ENCODE results near the gene PGM2L1. TPM values are rescaled to one million over a fixed set of nuclear protein-coding genes. Genes with fewer than 3 reads are reported as not detected.

The PGM2L1 gene
- total RNA-seq, 3 donors from 2014 or later: 2.1 to 13.5 (median 6.6) TPM

- intact Hi-C loops (cut with DNase I; ENCODE audit: low total_unique reads): no loop called here
- Histone ChIP-seq H3K9me3 (no peaks in the 10 kb centered on the region), H3K27me3 (no peaks in the 10 kb centered on the region), H3K36me3 (no peaks in the 10 kb centered on the region), H3K4me1 (no peaks in the 10 kb centered on the region), H3K4me3 (no peak overlapping the region), H3K27ac (no peak overlapping the region)
- DNase-seq (ENCODE audit: low spot score in 2 of 2): no peak
- TF ChIP-seq POLR2AphosphoS5 (IDR thresholded peaks at IDR 0.05) (no peak), POLR2A (IDR thresholded peaks at IDR 0.05) (no peak), CTCF (IDR thresholded peaks at IDR 0.05) (no peak)
These were observed 110.1 kb downstream of the PGM2L1 start for GRCh38 chr11:74288161-74288560.

- H3K4me3 ChIP-seq: no peak overlapping the region
- H3K9me3 ChIP-seq: no peaks in the 10 kb centered on the region
- DNase-seq (ENCODE audit: low spot score in 2 of 2): no peak
- H3K27me3 ChIP-seq: no peaks in the 10 kb centered on the region
- no peaks in the 10 kb centered on the region for H3K36me3 ChIP-seq
- no peaks in the 10 kb centered on the region for H3K4me1 ChIP-seq
- intact Hi-C loops (cut with DNase I; ENCODE audit: low total_unique reads): no loop called here
- TF ChIP-seq POLR2AphosphoS5 (IDR thresholded peaks at IDR 0.05): no peak
- no peak for TF ChIP-seq POLR2A (IDR thresholded peaks at IDR 0.05)
- no peak for TF ChIP-seq CTCF (IDR thresholded peaks at IDR 0.05)
- H3K27ac ChIP-seq: no peak overlapping the region
These were observed 113.8 kb downstream of the PGM2L1 start for GRCh38 chr11:74284466-74284865.

GRCh38 chr11:74283580-74284180 is 114.6 kb downstream of the PGM2L1 start:
- no peak for DNase-seq (ENCODE audit: low spot score in 2 of 2)
- Histone ChIP-seq H3K27me3 (no peaks in the 10 kb centered on the region), H3K4me1 (no peaks in the 10 kb centered on the region), H3K27ac (no peak overlapping the region), H3K4me3 (no peak overlapping the region), H3K36me3 (no peaks in the 10 kb centered on the region), H3K9me3 (no peaks in the 10 kb centered on the region)
- TF ChIP-seq CTCF (IDR thresholded peaks at IDR 0.05) (no peak), POLR2AphosphoS5 (IDR thresholded peaks at IDR 0.05) (no peak), POLR2A (IDR thresholded peaks at IDR 0.05) (no peak)
- intact Hi-C loops (cut with DNase I; ENCODE audit: low total_unique reads): no loop called here

GRCh38 chr11:74282914-74283371 is 115.3 kb downstream of the PGM2L1 start:
- Histone ChIP-seq H3K4me1 (no peaks in the 10 kb centered on the region), H3K27me3 (no peaks in the 10 kb centered on the region), H3K27ac (no peak overlapping the region), H3K9me3 (no peaks in the 10 kb centered on the region), H3K4me3 (no peak overlapping the region), H3K36me3 (no peaks in the 10 kb centered on the region)
- no peak for TF ChIP-seq POLR2AphosphoS5 (IDR thresholded peaks at IDR 0.05)
- no peak for TF ChIP-seq POLR2A (IDR thresholded peaks at IDR 0.05)
- no peak for TF ChIP-seq CTCF (IDR thresholded peaks at IDR 0.05)
- DNase-seq (ENCODE audit: low spot score in 2 of 2): no peak
- intact Hi-C loops (cut with DNase I; ENCODE audit: low total_unique reads): no loop called here

- no peak for DNase-seq (ENCODE audit: low spot score in 2 of 2)
- H3K36me3 ChIP-seq: no peaks in the 10 kb centered on the region
- TF ChIP-seq POLR2AphosphoS5 (IDR thresholded peaks at IDR 0.05) (no peak), POLR2A (IDR thresholded peaks at IDR 0.05) (no peak), CTCF (IDR thresholded peaks at IDR 0.05) (no peak)
- no peak overlapping the region for H3K4me3 ChIP-seq
- intact Hi-C loops (cut with DNase I; ENCODE audit: low total_unique reads): no loop called here
- H3K27me3 ChIP-seq: no peaks in the 10 kb centered on the region
- H3K9me3 ChIP-seq: no peaks in the 10 kb centered on the region
- no peak overlapping the region for H3K27ac ChIP-seq
- H3K4me1 ChIP-seq: no peaks in the 10 kb centered on the region
These were observed 115.8 kb downstream of the PGM2L1 start for GRCh38 chr11:74282421-74282820.
